HG03442 (cell line): ENCODE measurements around the gene ARPC5L.
A peak's percentile ranks its signal among the peaks of the same experiment; 100 is the strongest.
"Not testable (repeated sequence)": the region's sequence is repeated elsewhere in the genome, so short reads cannot be mapped to it uniquely, and the experiment has no call there.

ENCODE experiments used
- ATAC-seq: cut with Tn5 transposase; IDR thresholded peaks from one replicate; pipeline ENCODE4 v1.9.1; 2021; ENCODE audit warnings: mild to moderate bottlenecking, moderate library complexity; ENCODE audit not compliant: unreplicated experiment

ARPC5L gene

GRCh38 chr9:124840300-124840833 lies 21.6 kb upstream of the ARPC5L start:
- no peak for ATAC-seq

- no peak for ATAC-seq
These were observed 20.7 kb upstream of the ARPC5L start for GRCh38 chr9:124841075-124841821.

GRCh38 chr9:124843456-124844034 lies 18.4 kb upstream of the ARPC5L start:
- no peak for ATAC-seq

DNA sequence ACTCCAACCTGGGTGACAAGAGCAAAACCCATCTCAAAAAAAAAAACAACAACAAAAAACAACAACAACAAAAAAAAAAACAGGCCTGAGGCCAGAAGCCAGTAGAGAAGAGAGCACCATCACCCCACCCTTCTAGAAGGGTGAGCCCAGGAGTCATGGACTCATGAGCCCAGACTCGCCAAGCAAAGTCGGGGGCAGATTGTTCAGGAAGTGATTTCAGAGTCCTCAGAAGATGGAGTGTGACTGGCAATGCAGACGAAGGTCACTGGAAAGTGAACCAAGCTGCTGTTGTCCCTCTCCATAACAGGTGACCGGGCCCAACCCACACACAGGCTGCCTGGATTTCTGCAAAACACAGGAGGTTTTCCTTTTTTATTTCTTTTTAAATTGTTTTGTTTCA lies 17.6 kb upstream of the ARPC5L start:
- ATAC-seq, result no peak

DNA sequence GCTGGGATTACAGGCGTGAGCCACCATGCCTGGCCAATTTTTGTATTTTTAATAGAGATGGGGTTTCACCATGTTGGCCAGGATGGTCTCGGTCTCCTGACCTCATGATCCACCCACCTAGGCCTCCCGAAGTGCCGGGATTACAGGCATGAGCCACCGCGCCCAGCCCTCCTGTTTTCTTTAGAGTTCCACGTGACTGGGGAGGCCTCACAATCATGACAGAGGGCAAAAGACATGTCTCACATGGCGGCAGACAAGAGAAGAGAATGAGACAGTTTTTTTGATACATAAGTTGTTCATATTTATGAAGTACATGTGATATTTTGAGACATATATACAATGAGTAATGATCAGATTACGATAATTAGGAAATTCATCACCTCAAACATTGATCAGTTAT lies 15.5 kb upstream of the ARPC5L start:
- not testable (repeated sequence) for ATAC-seq

DNA sequence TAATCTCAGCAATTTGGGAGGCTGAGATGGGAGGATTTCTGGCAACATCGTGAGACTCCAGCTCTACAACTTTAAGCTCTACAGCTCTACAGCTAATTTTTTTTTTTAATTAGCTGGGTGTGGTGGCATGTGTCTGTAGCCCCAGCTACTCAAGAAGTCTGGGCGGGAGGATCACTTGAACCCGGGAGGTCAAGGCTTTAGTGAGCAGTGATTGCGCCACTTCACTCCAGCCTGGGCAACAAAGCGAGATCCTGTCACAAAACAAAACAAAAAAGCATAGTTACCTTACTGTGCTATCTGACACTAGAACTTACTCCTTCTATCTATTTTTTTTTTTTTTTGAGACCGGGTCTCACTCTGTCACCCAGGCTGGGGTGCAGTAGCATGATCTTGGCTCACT lies 15.0 kb upstream of the ARPC5L start:
- ATAC-seq, result no peak

DNA sequence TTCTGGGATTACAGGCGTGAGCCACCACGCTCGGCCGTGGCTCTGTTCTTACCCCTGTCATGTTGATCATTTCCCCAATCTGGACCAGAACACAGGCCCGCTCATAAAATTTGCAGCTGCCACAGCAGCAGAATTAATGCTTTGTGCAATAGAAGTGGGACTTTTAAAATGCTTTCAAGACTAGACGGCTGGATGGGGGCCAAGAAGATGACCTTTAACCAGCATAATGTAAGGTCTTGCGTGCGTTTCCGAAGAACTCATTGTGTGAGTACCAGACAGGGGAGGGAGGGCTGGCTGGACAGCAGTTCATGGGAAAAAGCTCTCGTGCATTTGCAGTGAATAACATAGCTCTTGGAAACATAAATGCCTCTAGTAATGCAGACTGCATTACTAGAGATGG lies 12.1 kb upstream of the ARPC5L start:
- no peak for ATAC-seq

GRCh38 chr9:124852121-124852828 lies 9.7 kb upstream of the ARPC5L start:
- no peak for ATAC-seq

DNA sequence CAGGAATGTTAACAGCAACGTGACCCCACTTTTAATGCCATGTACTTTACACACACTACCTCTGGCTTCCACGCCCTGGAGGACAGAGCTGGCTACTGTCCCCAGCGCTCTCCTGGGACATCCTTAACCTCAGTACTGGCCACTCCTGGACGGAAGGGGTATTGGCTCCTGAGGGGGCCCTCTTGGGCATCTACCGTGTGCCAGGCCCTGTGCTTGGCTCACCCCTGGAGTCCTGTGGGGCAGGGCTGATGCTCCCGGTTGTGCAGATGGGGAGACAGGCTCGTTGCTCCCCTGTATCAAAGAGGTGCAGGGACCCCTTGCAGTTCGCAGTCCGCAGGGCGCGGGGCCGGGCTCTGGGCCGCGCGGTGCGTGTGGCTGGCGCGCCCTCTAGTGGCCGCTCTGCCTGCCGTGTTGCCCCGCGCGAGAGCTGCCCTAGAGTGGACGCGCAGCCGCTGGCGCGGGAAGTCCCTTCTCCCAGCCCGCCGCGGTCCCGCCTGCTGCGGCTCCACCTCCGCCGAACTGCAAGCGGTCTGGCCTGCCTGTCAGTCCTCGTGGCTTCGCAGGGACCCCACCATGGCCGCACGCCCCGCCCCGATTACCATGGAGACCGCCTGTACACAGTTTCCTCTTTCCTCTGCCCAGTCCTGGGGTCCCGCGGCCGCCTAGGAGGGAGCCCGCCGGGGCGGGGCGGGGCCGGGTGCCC lies 8.9 kb upstream of the ARPC5L start, which contains the start of gene WDR38:
WDR38 (plus strand) TSS at position 632 of the 703 bp plus-strand sequence. CDS start 72 bp downstream, outside the sequence.
- peak; percentile 69 for ATAC-seq

- ATAC-seq, result no peak
These were observed 8.3 kb upstream of the ARPC5L start for GRCh38 chr9:124853605-124854143.

- no peak for ATAC-seq
These were observed 7.8 kb upstream of the ARPC5L start for GRCh38 chr9:124854161-124854560.

DNA sequence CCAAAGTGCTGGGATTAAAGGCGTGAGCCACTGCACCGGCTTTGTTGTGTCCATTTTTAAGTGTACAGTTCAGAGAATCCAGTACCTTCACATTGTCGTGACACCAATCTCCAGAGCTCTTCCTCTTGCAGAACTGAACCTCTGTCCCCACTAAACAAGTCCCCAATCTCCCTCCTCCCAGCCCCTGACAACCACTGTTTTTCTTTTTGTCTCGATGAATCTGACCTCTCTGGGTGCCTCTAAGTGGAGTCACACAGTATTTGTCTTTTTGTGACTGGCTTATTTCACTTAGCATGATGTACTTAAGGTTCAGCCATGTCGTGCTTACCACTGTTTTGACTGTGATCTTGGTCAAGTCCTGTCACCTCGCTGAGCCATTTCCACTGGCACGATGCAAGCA lies 7.1 kb upstream of the ARPC5L start:
- ATAC-seq, result no peak

GRCh38 chr9:124855566-124855943 lies 6.4 kb upstream of the ARPC5L start:
- ATAC-seq, result no peak

- ATAC-seq, result no peak
These were observed 5.8 kb upstream of the ARPC5L start for GRCh38 chr9:124855944-124856765.

- ATAC-seq, result no peak
These were observed 4.3 kb upstream of the ARPC5L start for GRCh38 chr9:124857533-124858162.

DNA sequence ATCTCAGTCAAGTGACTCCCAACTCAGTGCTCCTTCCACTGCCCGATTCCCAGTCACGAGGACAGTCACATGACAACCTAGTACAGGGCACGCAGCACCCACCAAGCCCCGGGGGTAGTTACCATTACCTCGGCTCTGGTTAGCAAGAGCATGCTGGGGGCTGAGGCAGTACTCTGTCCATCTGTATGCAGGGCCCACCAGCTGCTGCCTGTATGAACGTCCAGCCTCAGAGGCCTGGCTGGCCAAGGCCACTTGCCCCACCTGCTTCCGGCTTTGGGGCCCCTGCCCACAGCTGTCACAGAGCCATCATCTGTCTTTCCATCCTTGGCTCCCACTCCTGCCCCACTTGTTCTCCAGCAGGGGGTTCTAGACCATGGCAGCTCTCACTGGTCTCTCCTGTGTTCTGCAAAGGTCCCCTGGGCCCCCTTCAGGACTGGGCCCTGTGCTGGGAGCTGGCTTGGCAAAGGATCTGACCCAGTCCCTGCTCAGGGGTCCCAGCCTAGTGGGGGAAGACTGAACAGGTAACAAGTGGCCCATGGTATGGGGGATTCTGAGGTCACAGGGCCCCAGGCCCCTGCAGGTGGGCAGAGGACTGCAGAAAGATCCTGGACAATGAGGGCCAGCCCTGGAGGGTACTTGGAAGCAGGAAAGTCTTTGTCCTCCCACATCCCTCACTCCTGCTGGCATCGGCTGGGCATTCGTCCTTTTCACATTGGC lies 3.4 kb upstream of the ARPC5L start:
- ATAC-seq, result no peak

GRCh38 chr9:124859803-124860581 lies 1.9 kb upstream of the ARPC5L start:
- ATAC-seq, result no peak
